ENCODE measurements around the gene CEP104. TPM values are rescaled to one million over a fixed set of nuclear protein-coding genes. Genes with fewer than 3 reads are reported as not detected.

Gene CEP104
- total RNA-seq = 42.4 and 44.6 TPM in 2 replicates

DNA sequence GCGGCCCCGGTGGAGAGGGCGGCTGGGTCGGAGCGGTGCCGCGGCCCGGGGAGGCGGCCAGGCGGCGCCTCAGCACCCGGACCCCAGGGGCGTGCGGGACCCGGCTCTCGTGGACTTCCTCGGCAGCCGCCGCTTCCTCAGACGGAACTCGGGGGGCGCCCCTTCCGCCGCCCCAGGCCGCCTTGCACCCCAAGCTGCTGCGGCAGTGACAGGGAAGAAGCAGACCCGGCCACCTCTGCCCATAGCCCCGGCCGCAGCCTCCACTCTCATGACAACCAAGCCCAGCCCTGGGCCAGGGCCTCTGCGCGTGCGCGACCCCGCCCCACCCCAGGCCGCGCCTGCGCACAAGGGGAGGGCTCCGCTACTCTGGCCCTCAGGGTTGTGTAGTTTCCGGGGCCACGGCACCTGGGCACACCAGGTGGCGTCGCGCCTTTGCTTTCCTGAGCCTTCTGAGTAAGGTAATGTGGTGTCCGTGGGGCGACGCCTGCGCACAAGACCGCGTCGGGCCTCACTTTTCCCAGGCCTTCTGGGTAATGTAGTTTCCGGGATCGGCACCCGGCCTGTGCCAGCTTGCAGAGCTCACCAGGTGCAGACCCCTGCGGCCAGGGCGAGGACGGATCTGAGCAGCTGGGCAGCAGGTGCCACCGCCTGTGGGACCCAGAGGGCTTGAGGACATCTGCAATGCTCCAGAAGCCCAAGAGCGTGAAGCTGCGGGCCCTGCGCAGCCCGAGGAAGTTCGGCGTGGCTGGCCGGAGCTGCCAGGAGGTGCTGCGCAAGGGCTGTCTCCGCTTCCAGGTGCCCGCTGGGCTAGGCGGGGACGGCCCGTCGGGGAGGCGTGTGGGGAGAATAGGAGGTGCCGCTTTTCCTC lies at the start of gene CEP104, which contains the start of gene DFFB:
Gene CEP104, minus strand, starts transcription at position 289 of the 868 bp plus-strand sequence. CDS start 4,804 bp downstream, outside the sequence.
Gene DFFB, plus strand, starts transcription at position 554 of the 868 bp plus-strand sequence. Its CDS starts 128 bp downstream, at position 682.

GRCh38 chr1:3900150-3900968 lies 43.3 kb upstream of the CEP104 start, which contains the start of gene C1orf174:
Gene C1orf174, minus strand, starts transcription at chr1:3900272. Its CDS starts 86 bp downstream, at chr1:3900186.

DNA sequence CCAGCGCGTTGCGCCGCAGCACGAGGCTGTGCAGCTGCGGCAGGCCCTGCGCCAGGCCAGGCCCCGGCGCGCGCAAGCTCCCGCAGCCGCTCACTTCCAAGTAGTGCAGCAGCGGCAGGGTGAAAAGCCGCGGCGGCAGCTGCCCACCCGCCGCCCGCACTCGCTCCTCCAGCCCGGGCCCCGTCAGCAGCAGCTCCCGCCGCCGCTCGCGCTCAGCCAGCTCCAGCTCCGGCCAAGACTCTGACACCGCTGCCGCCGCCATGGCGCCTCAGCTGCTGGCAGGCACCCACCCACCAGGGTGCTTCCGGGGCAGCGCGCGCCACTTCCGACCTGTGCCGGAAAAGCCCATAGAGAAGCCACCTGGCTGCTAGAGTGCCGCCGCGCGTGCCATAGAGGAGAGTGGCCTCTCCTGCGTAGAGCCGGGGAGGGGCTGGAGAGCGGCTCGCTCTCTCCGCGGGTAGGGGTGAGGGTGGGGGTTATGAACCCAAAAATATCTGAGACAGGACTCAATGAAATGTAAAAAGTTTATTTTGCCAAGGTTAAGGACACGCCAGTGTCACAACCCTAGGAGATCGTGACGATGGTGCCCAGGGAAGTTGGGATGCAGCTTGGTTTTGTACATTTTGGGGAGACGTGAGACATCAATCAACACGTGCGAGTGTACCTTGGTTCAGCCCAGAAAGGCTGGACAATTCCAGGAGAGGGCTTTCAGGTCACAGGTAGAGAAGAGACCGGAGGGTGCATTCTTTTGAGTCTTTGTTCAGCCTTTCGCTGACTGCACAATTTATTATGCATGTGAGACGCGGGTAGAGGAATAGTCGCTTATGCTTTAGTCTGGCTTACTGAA lies 60.6 kb downstream of the CEP104 start, which contains the start of gene LRRC47:
Gene LRRC47, minus strand, starts transcription at position 284 of the 847 bp plus-strand sequence. Its CDS starts 22 bp downstream, at position 262.

GRCh38 chr1:3772715-3773571 lies 84.1 kb downstream of the CEP104 start, which contains the start of gene SMIM1:
Gene SMIM1, plus strand, starts transcription at chr1:3772749. Its CDS starts 2,625 bp downstream, at chr1:3775374.

Other genes with a start within 250 kb of the CEP104 start
- gene MEGF6, start 245.7 kb downstream of the CEP104 start, total RNA-seq = 87.9 and 91.8 TPM in 2 replicates
- 34.6 and 36.2 TPM in 2 replicates for gene TPRG1L, start 232.2 kb downstream of the CEP104 start, total RNA-seq
- gene WRAP73, start 207.1 kb downstream of the CEP104 start, total RNA-seq = 14.1 and 21.5 TPM in 2 replicates
- 0.07 TPM in 1 of 2 replicates, not detected in the other for gene TP73, start 204.7 kb downstream of the CEP104 start, total RNA-seq
- gene CCDC27, start 104.8 kb downstream of the CEP104 start, total RNA-seq = not detected in 2 replicates
- 0.78 and 1.3 TPM in 2 replicates for gene SMIM1, start 84.5 kb downstream of the CEP104 start, total RNA-seq
- gene LRRC47, start 60.7 kb downstream of the CEP104 start, total RNA-seq = 26.8 and 33.9 TPM in 2 replicates
- 6.3 and 7.5 TPM in 2 replicates for gene DFFB, start 265 bp upstream of the CEP104 start, total RNA-seq
- gene C1orf174, start 43.1 kb upstream of the CEP104 start, total RNA-seq = 23.9 and 25.4 TPM in 2 replicates